H9 (cell line): Measurements from ENCODE around the gene HCN4. TPM values are rescaled to one million over a fixed set of nuclear protein-coding genes. Genes with fewer than 3 reads are reported as not detected.

Experiments used
- DNase-seq: peaks from one replicate; pipeline ENCODE4 v3.0.0-alpha.2; 2017
- H2AFZ ChIP-seq: one replicate; pipeline ENCODE4 v1.6.1; 2013; ENCODE audit warnings: mild to moderate bottlenecking, low read length, control low read depth, moderate library complexity
- H2AK5ac ChIP-seq: 2 replicates; pipeline ENCODE4 v1.6.1; 2013; ENCODE audit warnings: low read length, control low read depth, mixed read lengths; ENCODE audit not compliant: insufficient read length
- H2BK120ac ChIP-seq: one replicate; pipeline ENCODE4 v1.6.1; 2013; ENCODE audit warnings: low read depth, mild to moderate bottlenecking, low read length, control low read depth, inconsistent platforms; ENCODE audit not compliant: poor library complexity, severe bottlenecking
- H2BK12ac ChIP-seq: 2 replicates; pipeline ENCODE4 v1.6.1; 2013; ENCODE audit warnings: low read length, control low read depth, mixed read lengths, low read depth; ENCODE audit not compliant: insufficient read length
- H2BK15ac ChIP-seq: 2 replicates; pipeline ENCODE4 v1.6.1; 2013; ENCODE audit warnings: low read depth, low read length, control low read depth
- H2BK20ac ChIP-seq: one replicate; pipeline ENCODE4 v1.6.1; 2013; ENCODE audit warnings: low read depth, mild to moderate bottlenecking, low read length, control low read depth, inconsistent platforms; ENCODE audit not compliant: poor library complexity, severe bottlenecking
- H2BK5ac ChIP-seq: 2 replicates; pipeline ENCODE4 v1.6.1; 2013; ENCODE audit warnings: low read length, control low read depth, mixed read lengths; ENCODE audit not compliant: insufficient read length
- H3K14ac ChIP-seq: 2 replicates; pipeline ENCODE4 v1.6.1; 2013; ENCODE audit warnings: low read length, control low read depth; ENCODE audit not compliant: insufficient read depth
- H3K18ac ChIP-seq: 2 replicates; pipeline ENCODE4 v1.6.1; 2013; ENCODE audit warnings: low read depth, mild to moderate bottlenecking, mixed read lengths, low read length, control low read depth; ENCODE audit not compliant: insufficient read length
- H3K23ac ChIP-seq: 2 replicates; pipeline ENCODE4 v1.6.1; 2013; ENCODE audit warnings: low read length, control low read depth, mixed read lengths, low read depth; ENCODE audit not compliant: insufficient read length
- H3K23me2 ChIP-seq: 2 replicates; pipeline ENCODE4 v1.6.1; 2013; ENCODE audit warnings: low read depth, mild to moderate bottlenecking, mixed read lengths, low read length, control low read depth; ENCODE audit not compliant: insufficient read length, poor library complexity, severe bottlenecking
- H3K27ac ChIP-seq: 2 replicates; pipeline ENCODE4 v1.5.1; 2013; ENCODE audit warnings: low read length, control low read depth, mixed read lengths, low read depth; ENCODE audit not compliant: insufficient read length
- H3K27me3 ChIP-seq: 2 replicates; pipeline ENCODE4 v1.6.1; 2013; ENCODE audit warnings: low read length, control low read depth, inconsistent platforms; ENCODE audit not compliant: insufficient read depth
- H3K4ac ChIP-seq: 2 replicates; pipeline ENCODE4 v1.6.1; 2013; ENCODE audit warnings: low read depth, mild to moderate bottlenecking, control low read depth, inconsistent platforms, low read length, moderate library complexity
- H3K4me1 ChIP-seq: 2 replicates; pipeline ENCODE4 v1.6.1; 2013; ENCODE audit warnings: low read length, control low read depth, inconsistent platforms; ENCODE audit not compliant: insufficient read depth
- H3K4me2 ChIP-seq: 2 replicates; pipeline ENCODE4 v1.6.1; 2013; ENCODE audit warnings: low read length, control low read depth, mixed read lengths; ENCODE audit not compliant: insufficient read length, insufficient read depth
- H3K56ac ChIP-seq: 2 replicates; pipeline ENCODE4 v1.6.1; 2013; ENCODE audit warnings: low read depth, mild to moderate bottlenecking, mixed read lengths, low read length, control low read depth; ENCODE audit not compliant: insufficient read length
- H3K79me1 ChIP-seq: 2 replicates; pipeline ENCODE4 v1.6.1; 2013; ENCODE audit warnings: low read depth, mild to moderate bottlenecking, moderate library complexity, low read length, control low read depth, inconsistent platforms; ENCODE audit not compliant: insufficient read depth, poor library complexity, severe bottlenecking
- H3K79me2 ChIP-seq: 2 replicates; pipeline ENCODE4 v1.6.1; 2013; ENCODE audit warnings: low read length, control low read depth, inconsistent platforms; ENCODE audit not compliant: insufficient read depth
- H3K9ac ChIP-seq: 2 replicates; pipeline ENCODE4 v1.6.1; 2013; ENCODE audit warnings: low read length, control low read depth, mixed read lengths; ENCODE audit not compliant: insufficient read length; ENCODE audit errors: extremely low read depth
- H3K9me3 ChIP-seq: one replicate; pipeline ENCODE4 v1.6.1; 2013; ENCODE audit warnings: low read depth, low read length, inconsistent platforms; ENCODE audit not compliant: control insufficient read depth
- H3T11ph ChIP-seq: one replicate; pipeline ENCODE4 v1.6.1; 2013; ENCODE audit warnings: mild to moderate bottlenecking, low read length, control low read depth, inconsistent platforms
- H4K20me1 ChIP-seq: one replicate; pipeline ENCODE4 v1.6.1; 2013; ENCODE audit not compliant: control insufficient read depth, insufficient read length, insufficient read depth
- H4K5ac ChIP-seq: 2 replicates; pipeline ENCODE4 v1.6.1; 2013; ENCODE audit warnings: low read depth, mild to moderate bottlenecking, mixed read lengths, low read length, control low read depth; ENCODE audit not compliant: insufficient read length
- H4K8ac ChIP-seq: replicated peaks from 2 replicates; pipeline ENCODE4 v1.6.1; 2013; ENCODE audit warnings: low read length, control low read depth, mixed read lengths, low read depth; ENCODE audit not compliant: insufficient read length
- H4K91ac ChIP-seq: 2 replicates; pipeline ENCODE4 v1.6.1; 2013; ENCODE audit warnings: low read depth, mild to moderate bottlenecking, moderate library complexity, mixed read lengths, low read length, control low read depth; ENCODE audit not compliant: insufficient read length
- H3K27ac Mint-ChIP-seq, 3 experiments: 2 replicates in 2 of 3; 3 replicates in 1 of 3; pipeline ENCODE4 v1.8.0; 2020 to 2021; ENCODE audit warnings: mixed read lengths in 3 of 3, mild to moderate bottlenecking in 1 of 3, moderate library complexity in 1 of 3
- H3K27me3 Mint-ChIP-seq: 2 replicates; pipeline ENCODE4 v1.8.0; 2021; ENCODE audit warnings: low read depth, mild to moderate bottlenecking, moderate library complexity, mixed read lengths
- H3K36me3 Mint-ChIP-seq, 3 experiments: 2 replicates in 2 of 3; 3 replicates in 1 of 3; pipeline ENCODE4 v1.8.0; 2020 to 2021; ENCODE audit warnings: low read depth in 3 of 3, mixed read lengths in 3 of 3; ENCODE audit not compliant: insufficient read depth in 1 of 3
- H3K4me1 Mint-ChIP-seq, 2 experiments: 2 replicates each; pipeline ENCODE4 v1.8.0; 2020; ENCODE audit warnings: mixed read lengths in 2 of 2
- H3K4me3 Mint-ChIP-seq, 2 experiments: 2 replicates in 1 of 2; 3 replicates in 1 of 2; pipeline ENCODE4 v1.8.0; 2020 to 2021; ENCODE audit warnings: mild to moderate bottlenecking in 2 of 2, mixed read lengths in 2 of 2, moderate library complexity in 1 of 2
- H3K9me3 Mint-ChIP-seq, 2 experiments: 2 replicates in 1 of 2; 3 replicates in 1 of 2; pipeline ENCODE4 v1.8.0; 2020; ENCODE audit warnings: mild to moderate bottlenecking in 2 of 2, mixed read lengths in 2 of 2, moderate library complexity in 1 of 2
- WGBS: extraction: QIAGEN DNeasy Blood & Tissue Kit; methylation state at CpG from one replicate; pipeline ENCODE4 v1.1.7; 2013; ENCODE audit warnings: missing lambda C conversion rate, low lambda C conversion rate, mixed read lengths; ENCODE audit not compliant: insufficient read length; ENCODE audit errors: extremely low coverage; 5-methylcytosine and 5-hydroxymethylcytosine counted together
- total RNA-seq: library from RNA; stranded (reverse); gene quantifications from 2 replicates; pipeline ENCODE4 v1.2.1, GENCODE V29; 2021
- TF ChIP-seq, protein P1 (sequence below): fragments of 200-600 bp; sonication (generic); conservative IDR thresholded peaks from 3 replicates; pipeline ENCODE4 v1.8.0; 2021; ENCODE audit warnings: antibody characterized with exemption, mild to moderate bottlenecking

The HCN4 gene
- total RNA-seq, 1 experiment from 2014 or later, result 10.5 TPM

GRCh38 chr15:73322665-73323373 is 45.9 kb downstream of the HCN4 start:
- no peak overlapping the region for H2BK20ac ChIP-seq
- no peak overlapping the region for H4K8ac ChIP-seq
- no peak overlapping the region for H2BK5ac ChIP-seq
- H3K56ac ChIP-seq, result no peak overlapping the region
- H2BK120ac ChIP-seq, result no peak overlapping the region
- H3K27me3 ChIP-seq, result no peaks in the 10 kb centered on the region
- no peaks in the 10 kb centered on the region for H3K79me1 ChIP-seq
- no peak overlapping the region for H3K4me3 Mint-ChIP-seq
- no peaks in the 10 kb centered on the region for H3K79me2 ChIP-seq
- no peak overlapping the region for H4K5ac ChIP-seq
- H3K4me1 Mint-ChIP-seq, result peaks cover 11 to 15% of the 10 kb centered on the region in 2 experiments
- H3T11ph ChIP-seq, result no peak overlapping the region
- H4K91ac ChIP-seq, result no peak overlapping the region
- no peak overlapping the region for H3K27ac Mint-ChIP-seq
- H3K23ac ChIP-seq, result no peak overlapping the region
- no peak overlapping the region for H3K4me2 ChIP-seq
- no peaks in the 10 kb centered on the region; the same call in 1 of the 2 replicates for H3K27me3 Mint-ChIP-seq
- H3K9ac ChIP-seq, result no peak overlapping the region
- H3K18ac ChIP-seq, result no peak overlapping the region
- TF ChIP-seq, protein P1, sequence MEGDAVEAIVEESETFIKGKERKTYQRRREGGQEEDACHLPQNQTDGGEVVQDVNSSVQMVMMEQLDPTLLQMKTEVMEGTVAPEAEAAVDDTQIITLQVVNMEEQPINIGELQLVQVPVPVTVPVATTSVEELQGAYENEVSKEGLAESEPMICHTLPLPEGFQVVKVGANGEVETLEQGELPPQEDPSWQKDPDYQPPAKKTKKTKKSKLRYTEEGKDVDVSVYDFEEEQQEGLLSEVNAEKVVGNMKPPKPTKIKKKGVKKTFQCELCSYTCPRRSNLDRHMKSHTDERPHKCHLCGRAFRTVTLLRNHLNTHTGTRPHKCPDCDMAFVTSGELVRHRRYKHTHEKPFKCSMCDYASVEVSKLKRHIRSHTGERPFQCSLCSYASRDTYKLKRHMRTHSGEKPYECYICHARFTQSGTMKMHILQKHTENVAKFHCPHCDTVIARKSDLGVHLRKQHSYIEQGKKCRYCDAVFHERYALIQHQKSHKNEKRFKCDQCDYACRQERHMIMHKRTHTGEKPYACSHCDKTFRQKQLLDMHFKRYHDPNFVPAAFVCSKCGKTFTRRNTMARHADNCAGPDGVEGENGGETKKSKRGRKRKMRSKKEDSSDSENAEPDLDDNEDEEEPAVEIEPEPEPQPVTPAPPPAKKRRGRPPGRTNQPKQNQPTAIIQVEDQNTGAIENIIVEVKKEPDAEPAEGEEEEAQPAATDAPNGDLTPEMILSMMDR, result no peak
- H3K36me3 Mint-ChIP-seq, result peaks cover 4 to 25% (median 17%) of the 10 kb centered on the region in 3 experiments; a peak in 6 of 7 replicates
- no peaks in the 10 kb centered on the region for H3K4me1 ChIP-seq
- peaks cover 3% of the 10 kb centered on the region for H3K23me2 ChIP-seq
- H2BK15ac ChIP-seq, result no peak overlapping the region
- no CpG with 5 or more reads among the region's 38 CpGs for WGBS
- H3K14ac ChIP-seq, result no peak overlapping the region
- peaks cover 3% of the 10 kb centered on the region for H4K20me1 ChIP-seq
- H2AK5ac ChIP-seq, result no peak overlapping the region
- H3K27ac ChIP-seq, result no peak overlapping the region
- no peak for DNase-seq
- H3K4ac ChIP-seq, result no peak overlapping the region
- H2AFZ ChIP-seq, result no peak overlapping the region
- H3K9me3 ChIP-seq, result no peaks in the 10 kb centered on the region
- H3K9me3 Mint-ChIP-seq, result no peaks in the 10 kb centered on the region
- no peak overlapping the region for H2BK12ac ChIP-seq
